Right atrium auricular region (tissue), 2 donors: ENCODE data around the gene ZNF302. TPM values are rescaled to one million over a fixed set of nuclear protein-coding genes. Genes with fewer than 3 reads are reported as not detected.

Source experiments
- DNase-seq: peaks from one replicate; pipeline ENCODE4 v3.0.0-alpha.2; 2019; ENCODE audit warnings: low spot score
- H3K27ac ChIP-seq, 2 donors: fragments of 200-600 bp; sonication (generic); 1 replicate in 1 of 2; 2 replicates in 1 of 2; pipeline ENCODE4 v1.5.1; 2016 to 2019
- H3K27me3 ChIP-seq, 2 donors: fragments of 200-600 bp; sonication (generic); one replicate each; pipeline versions ENCODE4 v1.5.1 to v1.6.0; 2017 to 2019
- H3K36me3 ChIP-seq: fragments of 200-600 bp; sonication (generic); one replicate; pipeline ENCODE4 v1.5.1; 2016
- H3K4me1 ChIP-seq, 2 donors: fragments of 200-600 bp; sonication (generic); one replicate each; pipeline versions ENCODE4 v1.5.1 to v1.6.0; 2017 to 2019
- H3K4me3 ChIP-seq, 2 donors: fragments of 200-600 bp; sonication (generic); 1 replicate in 1 of 2; 2 replicates in 1 of 2; pipeline ENCODE4 v1.5.1; 2017 to 2019; ENCODE audit warnings: mild to moderate bottlenecking in 1 of 2, moderate library complexity in 1 of 2
- H3K9me3 ChIP-seq, 2 donors: fragments of 200-600 bp; sonication (generic); one replicate each; pipeline ENCODE4 v1.5.1; 2019
- total RNA-seq, 2 donors: library from RNA; depleted of rRNA; stranded (reverse); fragments of >200 nt; gene quantifications; one replicate each; pipeline ENCODE4 v1.1.0, GENCODE V29; 2016
- TF ChIP-seq, protein P1 (sequence below), 2 donors: fragments of 200-600 bp; sonication (generic); IDR thresholded peaks; one replicate each; pipeline ENCODE4 v1.5.1; 2019; ENCODE audit warnings: antibody characterized with exemption in 2 of 2

The ZNF302 gene
- total RNA-seq, 2 donors from 2014 or later: 21.7 to 35.8 TPM

DNA sequence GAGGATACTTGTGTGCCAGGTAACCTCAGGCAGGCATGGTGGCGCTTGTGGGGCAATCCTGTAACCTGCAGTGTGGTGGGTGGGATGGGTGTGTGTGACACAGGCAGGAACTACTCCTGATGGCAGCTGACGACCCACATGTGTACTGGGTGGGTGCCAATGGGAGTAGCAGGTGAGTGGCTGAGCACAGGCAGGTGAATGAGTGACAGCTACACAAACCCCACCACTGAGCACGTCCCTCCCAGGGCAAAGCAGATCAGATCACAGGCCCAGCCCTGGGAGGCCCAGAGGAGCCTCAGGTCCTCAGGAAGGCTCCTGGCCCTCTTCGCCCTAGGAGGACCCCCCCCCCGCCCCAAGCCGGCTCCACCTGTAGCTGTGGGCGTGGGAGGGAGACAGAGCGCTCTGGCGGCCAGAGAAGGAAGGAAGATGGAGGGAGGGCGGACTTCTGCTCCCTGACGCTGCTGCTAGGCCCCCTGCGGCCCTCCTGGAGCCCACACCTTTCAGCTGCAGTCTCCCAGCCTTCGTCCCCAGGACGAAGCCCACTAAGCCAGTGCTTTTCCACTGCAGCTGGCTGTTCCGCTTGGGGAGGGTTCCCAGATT lies 55.2 kb downstream of the ZNF302 start:
- peak overlapping the region; percentile 99 to 100 for H3K27ac ChIP-seq

DNA sequence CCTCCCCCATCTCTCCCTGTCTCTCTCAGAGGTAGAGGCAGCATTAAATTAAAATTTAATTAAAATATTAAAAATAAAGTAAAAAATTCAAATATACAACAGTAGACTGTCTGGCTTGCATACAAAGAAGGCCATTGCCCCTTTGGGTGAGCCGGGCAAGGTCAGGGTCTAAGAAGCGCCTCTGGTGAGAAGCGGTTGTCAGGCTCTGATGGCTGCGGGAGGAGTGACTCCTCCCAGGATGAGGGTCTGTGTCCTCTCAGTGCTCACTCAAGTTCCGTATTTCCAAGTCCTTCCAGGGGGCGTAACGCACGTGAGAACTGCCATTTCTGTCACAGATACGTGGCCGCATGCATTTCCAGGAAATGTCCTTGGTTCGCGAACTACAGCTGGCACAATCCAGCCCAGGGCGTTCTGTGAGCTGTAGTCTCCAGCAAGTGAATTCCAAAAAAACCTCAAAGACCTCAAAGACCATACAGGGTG lies 55.8 kb downstream of the ZNF302 start:
- H3K9me3 ChIP-seq: no peaks in the 10 kb centered on the region
- H3K27me3 ChIP-seq: no peaks in the 10 kb centered on the region
- H3K4me1 ChIP-seq: peaks cover 0 to 36% of the 10 kb centered on the region in 2 donors
- peak overlapping the region; percentile 83 to 86 for H3K4me3 ChIP-seq
- TF ChIP-seq, protein P1, sequence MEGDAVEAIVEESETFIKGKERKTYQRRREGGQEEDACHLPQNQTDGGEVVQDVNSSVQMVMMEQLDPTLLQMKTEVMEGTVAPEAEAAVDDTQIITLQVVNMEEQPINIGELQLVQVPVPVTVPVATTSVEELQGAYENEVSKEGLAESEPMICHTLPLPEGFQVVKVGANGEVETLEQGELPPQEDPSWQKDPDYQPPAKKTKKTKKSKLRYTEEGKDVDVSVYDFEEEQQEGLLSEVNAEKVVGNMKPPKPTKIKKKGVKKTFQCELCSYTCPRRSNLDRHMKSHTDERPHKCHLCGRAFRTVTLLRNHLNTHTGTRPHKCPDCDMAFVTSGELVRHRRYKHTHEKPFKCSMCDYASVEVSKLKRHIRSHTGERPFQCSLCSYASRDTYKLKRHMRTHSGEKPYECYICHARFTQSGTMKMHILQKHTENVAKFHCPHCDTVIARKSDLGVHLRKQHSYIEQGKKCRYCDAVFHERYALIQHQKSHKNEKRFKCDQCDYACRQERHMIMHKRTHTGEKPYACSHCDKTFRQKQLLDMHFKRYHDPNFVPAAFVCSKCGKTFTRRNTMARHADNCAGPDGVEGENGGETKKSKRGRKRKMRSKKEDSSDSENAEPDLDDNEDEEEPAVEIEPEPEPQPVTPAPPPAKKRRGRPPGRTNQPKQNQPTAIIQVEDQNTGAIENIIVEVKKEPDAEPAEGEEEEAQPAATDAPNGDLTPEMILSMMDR (IDR thresholded peaks at IDR 0.05): no peak
- peaks cover 11% of the 10 kb centered on the region for H3K36me3 ChIP-seq
- H3K27ac ChIP-seq: peak overlapping the region; percentile 99 to 100
- peak; percentile 79 for DNase-seq

More for the DNA sequence above, 55.2 kb downstream of the ZNF302 start:
- no peak for DNase-seq
- TF ChIP-seq, protein P1 (IDR thresholded peaks at IDR 0.05): no peak
- Histone ChIP-seq H3K9me3 (no peaks in the 10 kb centered on the region), H3K27me3 (no peaks in the 10 kb centered on the region), H3K4me1 (peaks cover 0 to 36% of the 10 kb centered on the region in 2 donors), H3K36me3 (peaks cover 6% of the 10 kb centered on the region), H3K4me3 (peak overlapping the region; percentile 83 to 86)

DNA sequence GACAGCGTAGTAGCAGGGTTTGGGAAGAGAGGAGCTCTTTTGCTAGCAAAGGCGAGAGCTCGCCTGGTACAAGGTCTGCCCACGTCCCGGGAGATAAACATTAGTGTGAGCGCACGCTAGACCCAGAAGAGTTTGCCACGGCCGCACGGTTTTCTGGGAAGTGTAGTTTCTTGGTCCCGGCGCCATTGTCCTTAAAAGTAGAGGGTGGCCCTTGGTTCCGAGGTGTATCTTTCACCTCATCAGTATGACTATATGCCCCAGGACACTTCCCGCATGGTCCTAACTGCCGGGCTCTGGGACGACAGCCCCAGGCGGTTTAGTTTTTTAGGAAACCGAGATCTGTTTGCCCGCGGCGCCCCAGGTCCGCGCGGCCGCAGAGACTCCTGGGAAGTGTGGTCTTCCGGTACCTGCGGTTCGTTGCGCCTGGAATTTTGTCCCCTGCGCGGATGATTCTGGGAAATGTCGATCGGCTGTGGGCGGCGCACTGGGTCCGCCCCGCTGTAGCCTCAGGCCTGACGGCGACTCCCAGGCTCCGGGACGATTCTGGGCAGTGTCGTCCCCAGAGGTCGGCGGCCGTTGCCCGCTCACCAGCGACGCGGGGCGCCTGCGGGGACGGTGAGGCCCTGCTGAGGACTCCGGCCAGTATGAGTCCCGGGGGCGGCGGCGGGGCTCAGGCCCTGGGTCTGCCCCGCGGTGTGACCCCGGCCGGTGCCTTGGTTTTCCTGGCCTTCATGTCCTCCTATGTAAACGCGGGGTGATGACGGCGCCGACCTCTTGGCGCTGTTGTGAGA lies 56.5 kb downstream of the ZNF302 start, which contains the start of gene ZNF181:
ZNF181 (plus strand) TSS at position 498 of the 791 bp plus-strand sequence. CDS start 795 bp downstream, outside the sequence.
- TF ChIP-seq, protein P1 (IDR thresholded peaks at IDR 0.05): peak in 1 of 2 donors; percentile 22
- H3K4me1 ChIP-seq: peaks cover 0 to 36% of the 10 kb centered on the region in 2 donors

DNA sequence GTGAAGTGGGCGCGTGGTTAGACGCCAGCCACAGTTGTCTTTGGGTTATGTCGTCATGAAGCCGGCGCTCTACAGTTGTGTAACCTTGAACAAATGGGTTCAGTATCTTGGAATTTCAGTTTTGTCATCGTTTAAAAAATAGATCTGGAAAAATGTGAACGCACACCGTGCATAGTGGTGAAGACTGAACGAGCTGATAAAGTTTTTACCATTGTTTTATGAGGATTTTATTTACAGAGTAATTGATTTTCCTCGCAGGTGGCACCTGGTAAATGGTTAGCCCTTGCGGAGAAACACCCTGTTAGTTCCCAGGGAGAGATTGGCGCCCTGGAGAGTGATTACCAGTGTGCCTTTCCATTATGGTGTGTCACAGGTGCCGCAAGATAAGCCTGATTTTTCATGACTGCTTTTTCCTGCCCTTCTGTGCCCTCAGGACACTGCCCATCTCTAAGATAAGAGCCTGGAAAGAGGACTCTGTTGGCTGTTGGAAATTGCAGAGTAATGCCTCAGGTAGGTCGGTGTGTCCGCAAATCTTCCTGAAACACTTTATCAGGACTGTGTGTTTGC lies 57.1 kb downstream of the ZNF302 start:
- Histone ChIP-seq H3K27ac (peak overlapping the region; percentile 99 to 100), H3K4me3 (peak overlapping the region; percentile 83 to 86), H3K27me3 (no peaks in the 10 kb centered on the region), H3K4me1 (peaks cover 0 to 36% of the 10 kb centered on the region in 2 donors), H3K9me3 (peaks cover 0 to 7% of the 10 kb centered on the region in 2 donors), H3K36me3 (peaks cover 20% of the 10 kb centered on the region)
- DNase-seq: no peak
- TF ChIP-seq, protein P1 (IDR thresholded peaks at IDR 0.05): no peak

More for the DNA sequence above, 56.5 kb downstream of the ZNF302 start, which contains the start of gene ZNF181:
- Histone ChIP-seq H3K9me3 (peaks cover 0 to under 1% of the 10 kb centered on the region in 2 donors), H3K4me3 (peak within 1 kb of the TSS; percentile 83 to 86), H3K36me3 (peaks cover 14% of the 10 kb centered on the region), H3K27ac (peak within 1 kb of the TSS; percentile 99 to 100), H3K27me3 (no peaks in the 10 kb centered on the region)
- DNase-seq: peak; percentile 94

Other genes starting within 250 kb of the ZNF302 start
- gene UBA2, start 249.3 kb upstream of the ZNF302 start, total RNA-seq: 10 to 100 TPM; 42.1 to 52.3 TPM
- gene WTIP, start 195.9 kb upstream of the ZNF302 start, total RNA-seq: 10 to 100 TPM in 1 of 2 donors, 1 to 10 TPM in 1; 8.3 to 32.3 TPM
- gene SCGB2B2, start 519 bp upstream of the ZNF302 start, total RNA-seq: under 1 TPM in 1 of 2 donors, not detected in 1; 0.37 TPM
- gene ZNF181, start 56.6 kb downstream of the ZNF302 start, total RNA-seq: 10 to 100 TPM; 20.1 to 50.1 TPM
- gene ZNF599, start 95.5 kb downstream of the ZNF302 start, total RNA-seq: 1 to 10 TPM; 2.4 to 5.5 TPM
- gene ZNF30, start 249.2 kb downstream of the ZNF302 start, total RNA-seq: 1 to 10 TPM; 1.5 to 1.7 TPM